ENCODE data around the gene SDHAF2. TPM values are rescaled to one million over a fixed set of nuclear protein-coding genes. Genes with fewer than 3 reads are reported as not detected.

The SDHAF2 gene
- total and polyA plus RNA-seq, 2 of the 13 experiments (the other 11 are each of a cell fraction or from before 2014, with no cell fraction given) = 44.2 to 70.4 TPM

DNA sequence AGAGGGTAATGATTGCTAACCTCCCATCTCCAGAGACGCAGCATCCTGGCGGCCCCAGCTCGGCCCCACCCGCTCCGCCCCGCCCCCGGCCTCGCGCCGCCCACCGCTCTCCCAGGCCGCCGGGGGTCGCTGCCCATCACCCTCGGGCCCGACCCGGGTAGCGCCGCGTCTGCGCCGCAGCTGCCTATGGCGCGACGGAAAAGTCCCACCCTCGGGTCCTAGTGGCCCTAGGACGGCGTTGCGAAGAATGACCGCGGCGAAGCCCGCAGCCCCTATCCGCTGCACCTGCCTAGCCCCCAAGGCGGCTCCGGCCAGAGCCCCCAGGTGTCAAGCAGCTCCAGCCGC is 606 bp upstream of the SDHAF2 start (continued):
- TF ChIP-seq EP300 (IDR thresholded peaks at IDR 0.05; ENCODE audit: low read depth in 2 of 2, low read length in 2 of 2) = 0 out of 4 replicates have a peak, but pooled peaks of 1 of the 2 experiments have one; percentile 3
- TF ChIP-seq EP300 (CRISPR knock-in tag; IDR thresholded peaks at IDR 0.05; ENCODE audit: borderline replicate concordance) = no peak
- TF ChIP-seq NR2F1 (CRISPR knock-in tag; IDR thresholded peaks at IDR 0.05) = no peak
- TF ChIP-seq PRPF4 (IDR thresholded peaks at IDR 0.05; ENCODE audit: low read depth, low read length, poor library complexity, severe bottlenecking) = no peak
- TF ChIP-seq ZNF770 (CRISPR knock-in tag; IDR thresholded peaks at IDR 0.05) = no peak
- TF ChIP-seq SRSF1 (optimal IDR thresholded peaks at IDR 0.05; ENCODE audit: low read depth, low read length) = no peak
- no peak; the same call in 1 of the 2 replicates for TF ChIP-seq ZNF230 (CRISPR knock-in tag; IDR thresholded peaks at IDR 0.05)
- TF ChIP-seq JUND (CRISPR knock-in tag; IDR thresholded peaks at IDR 0.05) = no peak
- peak; percentile 23; the same call in 1 of the 2 replicates for TF ChIP-seq CREB3 (CRISPR knock-in tag; IDR thresholded peaks at IDR 0.05)
- no peak for TF ChIP-seq KMT2A (CRISPR knock-in tag; IDR thresholded peaks at IDR 0.05)
- TF ChIP-seq CHCHD3 (CRISPR knock-in tag; IDR thresholded peaks at IDR 0.05) = no peak
- TF ChIP-seq MXD4 (CRISPR knock-in tag; IDR thresholded peaks at IDR 0.05) = peak; percentile 13; the same call in 1 of the 2 replicates
- no peak for TF ChIP-seq ZNF75D (CRISPR knock-in tag; IDR thresholded peaks at IDR 0.05; ENCODE audit: borderline replicate concordance)
- TF ChIP-seq ZKSCAN8 (CRISPR knock-in tag; IDR thresholded peaks at IDR 0.05; ENCODE audit: borderline replicate concordance) = no peak
- TF ChIP-seq MEIS1 (CRISPR knock-in tag; IDR thresholded peaks at IDR 0.05; ENCODE audit: borderline replicate concordance) = no peak
- TF ChIP-seq PHF20 (CRISPR knock-in tag; IDR thresholded peaks at IDR 0.05) = no peak
- TF ChIP-seq, protein P1, sequence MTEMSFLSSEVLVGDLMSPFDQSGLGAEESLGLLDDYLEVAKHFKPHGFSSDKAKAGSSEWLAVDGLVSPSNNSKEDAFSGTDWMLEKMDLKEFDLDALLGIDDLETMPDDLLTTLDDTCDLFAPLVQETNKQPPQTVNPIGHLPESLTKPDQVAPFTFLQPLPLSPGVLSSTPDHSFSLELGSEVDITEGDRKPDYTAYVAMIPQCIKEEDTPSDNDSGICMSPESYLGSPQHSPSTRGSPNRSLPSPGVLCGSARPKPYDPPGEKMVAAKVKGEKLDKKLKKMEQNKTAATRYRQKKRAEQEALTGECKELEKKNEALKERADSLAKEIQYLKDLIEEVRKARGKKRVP (CRISPR knock-in tag; IDR thresholded peaks at IDR 0.05) = no peak
- TF ChIP-seq PRDM4 (CRISPR knock-in tag; IDR thresholded peaks at IDR 0.05; ENCODE audit: borderline replicate concordance) = no peak
- TF ChIP-seq SALL2 (CRISPR knock-in tag; IDR thresholded peaks at IDR 0.05) = no peak
- TF ChIP-seq ZNF362 (CRISPR knock-in tag; IDR thresholded peaks at IDR 0.05; ENCODE audit: borderline replicate concordance) = no peak
- no peak for TF ChIP-seq IKZF5 (CRISPR knock-in tag; IDR thresholded peaks at IDR 0.05)
- TF ChIP-seq ELF3 (CRISPR knock-in tag; IDR thresholded peaks at IDR 0.05) = no peak
